HG03103 (cell line): ENCODE data around the gene PTPN21.
"Not testable (repeated sequence)": the region's sequence is repeated elsewhere in the genome, so short reads cannot be mapped to it uniquely, and the experiment has no call there.

Source experiments
- ATAC-seq: cut with Tn5 transposase; IDR thresholded peaks from one replicate; pipeline ENCODE4 v1.9.1; 2021; ENCODE audit warnings: low read depth; ENCODE audit not compliant: unreplicated experiment

Gene PTPN21

DNA sequence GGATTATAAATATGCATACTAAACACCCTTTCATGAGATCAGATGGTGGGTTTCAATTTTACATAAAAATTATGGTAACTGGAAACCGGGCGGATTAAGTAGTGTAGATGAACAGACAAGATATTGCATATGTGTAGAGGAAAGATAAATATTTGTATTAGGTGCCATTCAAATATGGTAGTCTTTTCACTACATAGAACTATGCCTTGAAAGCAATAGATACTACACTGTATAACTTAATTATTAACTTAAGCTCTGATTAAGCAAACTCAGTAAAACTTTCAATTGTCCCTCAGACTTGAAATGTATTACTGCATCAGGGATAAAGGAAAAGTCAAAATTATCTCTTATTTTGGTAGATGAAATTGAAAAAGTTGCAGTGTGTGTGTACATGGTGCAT is 1.9 kb downstream of the PTPN21 start:
- ATAC-seq, result no peak

DNA sequence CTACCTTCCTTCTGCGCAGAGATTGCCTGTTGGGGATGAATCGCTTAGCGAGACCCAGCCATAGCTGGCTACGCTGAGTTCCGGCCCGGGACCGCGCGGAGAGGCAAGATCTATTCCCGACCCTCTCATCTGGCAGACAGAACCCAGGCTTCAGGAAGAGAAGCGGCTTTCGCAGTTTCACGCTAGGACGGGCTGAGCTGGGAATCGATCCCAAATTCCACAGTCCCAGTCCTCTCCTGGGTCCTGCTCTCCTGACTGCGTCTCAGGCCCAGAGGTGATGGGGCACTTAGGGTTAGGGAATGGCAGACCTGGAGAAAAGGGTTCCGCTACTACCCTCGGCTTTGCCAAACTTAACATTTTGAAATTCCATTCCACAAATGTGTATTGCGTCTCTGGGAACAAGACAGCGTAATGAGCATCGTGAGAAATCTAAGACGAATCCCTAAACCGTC is 2.8 kb downstream of the PTPN21 start:
- no peak for ATAC-seq

DNA sequence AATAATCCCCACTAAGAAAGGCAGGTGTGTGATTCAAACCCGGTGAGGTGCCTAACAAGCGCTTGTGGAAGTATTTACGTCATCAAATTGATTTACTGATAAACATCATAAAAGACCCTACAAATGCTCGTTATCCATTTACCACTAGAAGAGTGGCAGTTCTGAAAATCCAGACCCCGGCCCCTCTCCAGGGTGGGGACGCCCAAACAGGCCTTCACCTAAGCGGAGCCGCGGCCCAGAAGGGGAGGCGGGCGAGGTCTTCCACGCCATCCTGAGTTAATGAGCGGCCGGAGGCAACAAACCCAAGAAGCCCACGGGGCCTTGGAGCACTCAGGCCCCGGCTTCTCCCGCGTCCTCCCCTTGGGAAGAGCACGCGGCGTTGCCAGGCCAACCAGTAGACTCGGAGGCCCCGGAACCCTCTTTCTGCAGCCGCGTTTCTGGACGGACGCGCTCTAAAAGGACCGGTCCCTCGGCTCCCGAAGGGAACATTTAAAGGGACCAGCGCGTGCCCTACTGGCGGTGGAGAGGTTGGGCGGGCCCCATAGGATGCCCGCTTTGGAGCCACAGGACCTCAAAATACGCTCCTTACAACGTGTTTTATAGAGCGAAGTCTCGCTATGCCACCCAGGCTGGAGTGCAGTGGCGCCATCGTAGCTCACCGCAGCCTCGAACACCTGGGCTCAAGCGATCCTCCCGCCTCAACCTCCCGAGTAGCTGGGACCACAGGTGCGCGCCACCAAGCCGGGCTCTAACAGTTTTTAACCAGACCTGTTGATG is 3.5 kb downstream of the PTPN21 start:
- ATAC-seq, result no peak

DNA sequence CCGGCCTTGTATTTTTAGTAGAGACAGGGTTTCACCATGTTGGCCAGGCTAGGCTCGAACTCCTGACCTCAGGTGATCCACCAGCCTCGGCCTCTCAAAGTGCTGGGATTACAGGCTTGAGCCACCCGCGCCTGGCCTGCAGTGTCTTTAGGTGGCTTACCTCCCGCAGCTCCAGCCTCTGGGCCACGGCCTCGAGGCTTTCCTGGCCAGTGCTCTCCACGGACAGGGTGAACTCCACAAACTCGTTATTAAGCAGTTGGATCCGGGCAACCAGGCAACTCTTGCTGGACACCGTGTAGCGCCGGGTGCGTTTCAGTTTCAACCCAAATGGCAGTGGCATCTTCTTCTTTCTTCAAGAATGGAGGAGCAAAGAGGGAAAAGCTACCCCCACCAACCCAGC is 4.7 kb downstream of the PTPN21 start:
- ATAC-seq, result no peak

DNA sequence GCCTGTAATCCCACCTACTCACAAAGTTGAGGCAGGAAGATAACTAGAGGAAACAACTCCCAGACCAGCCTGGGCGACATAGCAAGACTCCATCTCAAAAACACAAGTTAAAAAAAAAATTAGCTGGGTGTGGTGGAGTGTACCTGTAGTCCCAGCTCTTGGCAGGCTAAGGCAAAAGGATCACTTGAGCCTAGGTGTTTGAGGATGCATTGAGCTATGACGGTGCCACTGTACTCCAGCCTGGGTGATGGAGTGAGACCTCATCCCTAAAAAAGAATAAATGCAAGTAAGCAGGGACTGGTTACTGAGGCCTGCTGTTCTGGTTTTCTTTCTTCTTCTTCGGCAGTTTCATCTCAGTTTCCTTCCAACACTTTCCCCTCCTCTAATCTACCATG is 7.4 kb downstream of the PTPN21 start:
- no peak for ATAC-seq

DNA sequence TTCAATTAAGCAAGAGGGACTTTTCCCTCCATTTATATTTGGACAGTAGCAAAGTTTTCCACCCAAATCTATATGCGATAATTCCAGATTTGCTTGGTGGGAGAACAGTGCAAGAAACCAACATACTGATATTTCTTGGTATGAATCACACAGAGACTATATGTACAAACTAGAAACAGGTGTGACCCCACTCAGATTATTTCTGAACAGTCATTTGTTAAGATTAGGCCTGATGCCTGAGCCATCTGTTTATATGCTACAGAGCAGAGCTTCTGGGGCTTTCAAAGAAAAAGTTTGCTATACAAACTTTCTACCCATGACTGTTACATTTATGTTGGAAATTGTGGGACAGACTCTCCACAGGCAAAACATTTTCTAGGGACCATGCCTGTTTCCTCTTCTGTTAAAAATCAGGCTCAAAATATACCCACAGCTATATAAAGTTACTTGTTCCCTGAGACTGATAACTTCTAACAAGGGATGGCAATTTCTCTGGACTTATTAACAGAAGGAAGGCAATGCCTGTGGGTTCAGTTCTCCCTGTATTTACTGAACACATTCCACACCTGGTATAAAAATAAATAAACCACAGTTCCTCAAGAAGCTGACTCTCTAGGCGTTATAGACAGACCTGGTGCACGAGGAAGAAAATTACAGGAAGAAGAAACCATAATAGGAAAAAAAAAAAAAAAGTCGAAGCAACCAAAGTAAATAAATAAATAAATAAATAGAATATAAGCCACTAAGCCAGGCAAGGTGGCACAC is 8.0 kb downstream of the PTPN21 start:
- no peak for ATAC-seq

DNA sequence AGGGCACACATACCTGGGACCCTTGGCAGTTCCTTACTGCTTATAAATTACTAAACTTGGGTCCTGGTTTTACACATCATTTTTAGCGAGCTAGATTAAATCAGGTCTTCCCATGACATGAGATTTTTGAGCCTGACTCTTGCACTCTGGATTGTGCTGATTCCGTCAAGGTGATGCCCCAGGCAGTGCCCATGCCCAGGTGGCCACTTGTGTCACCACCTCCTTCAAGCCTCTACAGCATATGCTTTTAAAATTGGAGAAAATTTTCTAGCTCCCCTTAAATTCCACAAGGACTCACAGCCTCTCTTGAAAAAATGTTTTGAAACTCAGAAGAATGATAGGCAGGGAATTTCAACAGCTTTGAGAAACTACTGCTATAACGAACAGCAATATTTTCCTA is 9.6 kb downstream of the PTPN21 start:
- no peak for ATAC-seq

DNA sequence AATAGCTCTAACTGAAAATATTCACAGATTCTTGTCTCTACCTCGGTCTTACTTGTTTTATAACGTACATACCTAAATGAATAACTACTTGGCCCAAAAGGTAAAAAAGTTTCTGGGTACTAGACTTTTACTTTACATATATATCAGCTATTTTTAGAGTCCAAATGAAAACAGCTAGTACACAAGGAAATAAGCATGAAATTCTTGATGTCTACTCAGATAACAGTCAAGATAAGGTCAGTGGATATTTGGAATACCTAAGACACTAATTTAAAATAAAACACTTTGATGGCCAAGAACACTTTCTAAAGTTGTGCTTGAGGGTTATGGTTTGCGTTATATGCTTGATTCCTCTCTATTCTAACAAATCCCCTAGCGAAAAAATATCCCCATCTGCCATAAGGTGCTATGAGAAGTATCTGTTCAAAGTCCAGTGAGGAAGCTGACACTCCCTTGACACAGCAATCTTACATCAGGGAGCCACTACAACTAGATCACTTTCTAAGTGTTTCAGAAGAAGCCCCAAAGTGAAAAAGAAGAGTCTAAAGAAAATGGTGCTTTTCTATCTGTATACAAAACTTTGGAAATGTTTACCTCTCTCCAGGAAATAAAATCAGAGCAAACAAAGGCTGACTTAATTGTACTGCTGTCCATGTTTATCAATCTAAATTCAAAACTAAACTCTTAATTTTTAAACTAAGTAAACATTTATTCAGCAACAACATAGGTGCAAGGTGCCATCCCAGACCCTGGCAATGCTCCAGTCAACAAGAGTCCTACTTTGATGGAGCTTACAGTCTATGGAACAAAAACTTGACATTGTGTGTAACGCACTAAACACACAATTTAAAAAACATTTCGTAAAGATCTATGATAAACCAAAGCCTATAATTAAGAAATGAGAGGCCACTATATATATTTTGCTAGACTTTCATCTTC is 11.7 kb downstream of the PTPN21 start:
- ATAC-seq, result no peak

DNA sequence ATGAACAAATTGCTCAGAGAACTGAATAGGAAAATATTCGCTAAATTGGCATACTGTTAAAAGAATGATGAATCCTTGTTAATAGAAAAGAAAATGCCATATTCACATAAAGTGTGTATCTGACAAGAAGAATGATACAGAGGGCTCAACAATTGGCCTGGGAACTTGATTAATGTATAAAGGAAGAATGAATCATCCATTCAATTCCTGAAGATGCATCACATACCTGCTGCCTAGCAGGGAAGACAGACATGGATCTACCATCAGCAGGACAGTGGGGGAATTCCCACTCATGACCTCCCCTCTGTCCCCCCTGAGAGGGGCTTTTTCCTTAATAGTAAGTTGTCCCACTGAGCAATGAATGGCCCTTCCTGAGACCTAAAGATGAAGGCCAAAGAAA is 13.5 kb downstream of the PTPN21 start:
- no peak for ATAC-seq

DNA sequence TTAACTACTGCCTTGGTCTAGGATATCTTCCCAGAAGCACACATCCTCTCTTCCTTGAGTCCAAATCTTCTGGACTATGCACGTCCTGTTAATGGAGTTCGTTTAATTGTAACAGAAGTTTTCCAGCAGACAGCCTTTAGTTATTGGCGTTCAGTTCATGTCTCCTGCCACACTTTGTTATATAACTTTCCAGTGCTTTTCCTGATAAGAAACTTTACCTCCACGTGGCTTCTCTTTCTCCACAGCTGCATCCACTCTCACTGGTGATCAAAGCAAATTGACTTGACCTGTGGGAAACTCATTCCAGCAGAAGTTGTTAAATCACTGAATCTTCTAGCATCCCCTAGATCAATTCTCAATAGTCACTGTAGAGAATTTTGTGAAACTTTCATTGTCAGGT is 19.0 kb downstream of the PTPN21 start:
- ATAC-seq, result no peak

DNA sequence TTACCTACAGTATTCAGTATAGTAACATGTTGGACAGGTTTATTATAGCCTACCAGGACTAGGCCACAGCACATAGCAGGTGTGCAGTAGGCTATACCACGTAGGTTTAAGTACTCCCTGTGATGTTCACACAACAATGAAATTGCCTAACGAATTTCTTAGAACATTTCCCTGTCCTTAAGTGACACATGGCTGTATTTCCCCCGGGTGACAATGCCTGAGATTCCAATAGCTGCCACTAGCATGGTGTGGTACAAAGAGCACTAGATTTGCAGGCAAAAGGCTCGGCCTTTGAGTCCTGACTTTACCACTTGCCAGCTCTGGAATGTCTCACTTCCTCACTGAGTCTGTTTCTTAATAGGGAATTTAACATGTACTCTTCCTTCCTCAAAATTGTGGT is 19.7 kb downstream of the PTPN21 start:
- no peak for ATAC-seq

DNA sequence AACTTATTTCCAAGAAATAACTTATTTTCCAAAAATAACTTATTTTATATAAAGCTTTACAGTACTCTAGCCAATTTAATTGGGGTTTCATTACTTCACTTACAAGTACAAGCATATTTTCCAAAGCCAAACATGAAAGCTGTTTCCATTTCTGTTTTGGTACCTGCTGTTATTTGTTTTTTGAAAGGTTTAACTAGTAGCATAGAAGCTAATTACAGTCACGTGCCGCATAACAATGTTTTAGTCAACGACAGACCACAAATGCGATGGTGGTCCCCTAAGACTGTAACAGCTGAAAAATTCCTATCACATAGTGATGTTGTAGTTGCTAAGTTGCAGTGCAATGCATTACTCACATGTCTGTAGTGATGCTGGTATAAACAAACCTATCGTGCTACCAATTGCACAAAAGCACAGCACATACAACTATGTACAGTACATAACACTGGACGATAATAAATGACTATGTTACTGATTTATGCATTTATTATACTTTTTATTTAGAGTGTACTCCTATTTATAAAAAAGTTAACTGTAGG is 21.7 kb downstream of the PTPN21 start:
- no peak for ATAC-seq

DNA sequence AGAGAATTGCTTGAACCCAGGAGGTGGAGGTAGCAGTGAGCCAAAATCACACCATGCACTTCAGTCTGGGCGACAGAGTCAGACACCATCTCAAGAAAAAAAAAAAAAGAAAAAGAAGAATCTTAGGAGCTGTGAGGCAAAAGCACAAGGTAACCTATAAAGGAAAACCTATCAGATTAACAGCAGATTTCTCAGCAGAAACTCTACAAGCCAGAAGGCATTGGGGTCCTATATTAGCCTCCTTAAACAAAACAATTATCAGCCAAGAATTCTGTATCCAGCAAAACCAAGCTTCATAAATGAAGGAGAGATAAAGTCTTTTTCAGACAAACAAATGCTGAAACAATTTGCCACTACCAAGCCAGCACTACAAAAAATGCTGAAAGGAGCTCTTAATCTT is 24.9 kb downstream of the PTPN21 start:
- ATAC-seq, result not testable (repeated sequence)

DNA sequence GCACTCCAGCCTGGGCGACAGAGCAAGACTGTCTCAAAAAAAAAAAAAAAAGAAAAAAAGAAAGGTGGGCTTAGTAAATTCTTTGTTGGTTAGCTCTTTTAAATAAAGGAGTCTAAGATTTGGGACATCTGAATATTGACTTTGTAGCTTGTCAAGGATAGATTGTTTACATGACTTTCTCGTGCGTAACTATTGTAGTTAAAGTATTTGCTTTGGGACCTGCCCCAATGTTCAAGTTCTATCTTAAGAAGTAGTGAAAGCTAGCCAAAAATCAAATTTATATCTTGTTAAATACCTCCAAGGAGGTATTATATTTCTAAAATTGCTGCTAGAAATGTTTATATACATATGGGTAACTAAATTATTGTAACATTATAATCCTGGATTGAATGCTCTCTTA is 32.4 kb downstream of the PTPN21 start:
- no peak for ATAC-seq

DNA sequence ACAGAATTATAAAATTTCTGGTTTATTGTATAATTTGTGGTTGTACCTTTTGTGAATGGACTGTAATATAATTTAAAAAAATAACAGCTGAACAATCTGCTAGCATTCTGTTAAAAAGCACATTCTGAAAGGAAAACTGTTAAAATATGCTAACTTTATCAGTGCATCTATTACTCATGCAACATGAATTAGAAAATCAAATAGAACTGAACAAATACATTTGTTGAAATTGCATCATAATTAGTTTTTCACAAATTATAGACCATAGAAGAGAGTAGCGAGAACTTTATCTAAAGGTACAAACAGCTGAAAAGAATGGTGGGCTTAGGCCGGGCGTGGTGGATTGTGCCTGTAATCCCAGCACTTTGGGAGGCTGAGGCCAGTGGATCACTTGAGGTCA is 33.0 kb downstream of the PTPN21 start:
- ATAC-seq, result no peak

DNA sequence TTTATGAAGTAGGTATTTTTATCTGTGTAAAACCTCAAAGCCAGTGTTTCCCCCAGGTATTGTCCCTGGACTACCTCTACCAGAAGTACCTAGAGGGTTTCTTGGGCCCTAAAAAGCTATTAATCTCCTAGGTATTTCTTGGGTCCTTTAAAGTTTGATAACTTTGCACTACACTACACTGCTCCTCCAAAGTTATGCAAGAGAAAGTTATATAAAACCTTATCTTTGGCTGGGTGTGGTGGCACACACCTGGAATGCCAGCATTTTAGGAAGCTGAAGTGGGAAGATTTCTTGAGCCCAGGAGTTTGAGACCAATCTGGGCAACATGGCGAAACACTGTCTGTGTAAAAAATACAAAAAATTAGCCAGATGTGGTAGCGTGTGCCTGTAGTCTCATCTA is 34.9 kb downstream of the PTPN21 start:
- no peak for ATAC-seq

DNA sequence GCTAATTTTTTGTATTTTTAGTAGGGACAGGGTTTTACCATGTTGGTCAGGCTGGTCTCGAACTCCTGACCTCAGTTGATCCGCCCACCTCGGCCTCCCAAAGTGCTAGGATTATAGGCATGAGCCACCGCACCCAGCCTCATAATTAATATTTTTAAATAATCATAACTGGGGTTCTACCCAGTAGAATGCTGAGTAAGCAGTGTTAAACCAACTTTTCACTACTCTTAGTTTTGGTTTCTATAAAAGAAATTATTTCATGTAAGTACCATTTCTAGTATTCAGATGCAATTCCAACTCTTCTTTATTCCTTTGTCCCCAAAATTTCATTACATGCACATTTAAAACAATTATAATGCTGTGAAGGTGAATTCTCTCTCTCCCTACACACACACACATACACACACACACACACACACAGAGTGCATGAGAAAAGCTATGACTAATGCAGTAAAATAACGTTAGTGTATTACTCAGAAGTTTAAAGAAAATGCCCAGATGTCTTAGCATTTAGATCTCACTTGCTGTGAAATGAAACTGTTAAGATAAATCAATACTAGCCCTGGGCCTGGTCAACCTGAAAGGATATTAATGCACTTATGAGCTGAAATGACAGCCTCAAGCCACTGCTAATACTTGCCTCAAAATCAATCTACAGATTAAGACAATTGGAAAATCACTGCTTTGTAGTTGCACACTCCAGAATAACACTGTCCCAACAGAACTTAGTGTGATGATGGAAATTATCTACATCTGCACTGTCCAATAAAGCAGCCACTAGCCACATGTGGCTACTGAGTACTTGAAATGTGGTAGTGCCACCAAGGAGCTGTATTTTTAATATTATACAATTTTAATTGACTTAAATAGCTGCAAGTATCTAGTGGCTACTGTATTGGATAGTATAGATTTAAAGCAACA is 36.0 kb downstream of the PTPN21 start:
- no peak for ATAC-seq

DNA sequence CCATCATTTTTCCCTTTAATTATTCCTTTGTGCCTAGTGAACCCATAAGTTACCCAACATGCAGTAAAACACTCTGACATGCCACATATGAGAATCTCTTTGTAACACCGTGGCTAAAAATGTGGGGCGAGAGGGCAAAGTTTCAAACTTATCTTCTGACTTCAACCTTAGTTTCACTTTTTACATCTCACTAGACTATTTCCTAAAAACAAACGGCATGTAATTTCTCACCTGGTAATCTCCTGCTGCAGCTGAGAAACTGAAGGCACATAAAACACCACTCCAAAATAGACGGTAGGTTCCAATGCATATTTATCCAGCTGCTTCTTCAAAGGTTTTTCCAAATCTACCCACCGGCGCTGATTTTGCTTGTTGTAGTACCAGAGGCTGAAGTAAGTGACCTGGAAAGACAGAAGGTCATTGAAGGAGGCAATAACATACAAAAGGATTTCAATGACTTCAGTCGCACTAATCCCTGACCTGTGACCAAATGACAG is 37.9 kb downstream of the PTPN21 start:
- no peak for ATAC-seq

DNA sequence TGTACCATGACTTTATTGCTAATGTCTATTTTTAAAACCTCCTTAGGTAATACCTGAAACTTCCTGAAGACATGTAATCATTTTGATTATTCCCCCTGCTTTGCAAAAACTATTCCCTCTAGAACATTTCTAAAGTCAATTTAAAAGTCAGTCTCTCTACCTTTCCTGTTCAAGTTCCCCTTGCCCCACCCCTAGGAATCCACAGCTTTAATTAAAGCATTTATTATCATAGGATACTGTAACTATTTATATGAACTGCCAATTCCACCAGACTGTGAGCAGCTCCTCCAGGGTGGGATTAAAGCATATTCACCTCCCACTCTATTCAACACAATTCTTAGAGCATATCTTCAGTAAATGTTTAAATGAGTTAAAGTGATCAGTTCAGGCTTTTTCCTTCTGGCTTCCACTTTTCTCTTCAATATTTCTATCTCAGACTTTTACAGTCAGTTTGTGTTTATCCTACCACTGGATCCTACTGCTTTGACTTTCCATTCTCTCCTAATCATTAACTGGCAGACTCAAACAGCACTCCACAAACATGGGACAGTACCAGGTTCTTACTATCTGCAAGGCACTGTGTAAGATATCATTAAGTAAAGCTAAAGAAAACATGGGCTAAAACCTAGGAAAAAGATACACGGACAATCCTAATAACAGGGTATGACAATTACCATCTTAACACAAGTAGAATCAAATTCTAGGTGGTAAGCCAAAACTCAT is 39.1 kb downstream of the PTPN21 start:
- no peak for ATAC-seq
